ENCODE results near the gene MEGF11.

MEGF11 gene

GRCh38 chr15:65923264-65923663, 330.3 kb downstream of the MEGF11 start:
- H3K4me3 ChIP-seq (ENCODE audit: low read length, poor library complexity, severe bottlenecking) = no peak overlapping the region
- no peaks in the 10 kb centered on the region for H3K27me3 ChIP-seq (ENCODE audit: insufficient read depth, low read length, poor library complexity, severe bottlenecking)
- H3K9ac ChIP-seq (ENCODE audit: low read depth, low read length, poor library complexity, severe bottlenecking) = no peak overlapping the region
- no peak overlapping the region for H2AFZ ChIP-seq (ENCODE audit: low read length)
- H3K79me2 ChIP-seq (ENCODE audit: insufficient read depth, low read length) = no peaks in the 10 kb centered on the region
- no peak for TF ChIP-seq CTCF (conservative IDR thresholded peaks at IDR 0.05; ENCODE audit: low read length)
- no peak for TF ChIP-seq EZH2phosphoT487 (IDR thresholded peaks at IDR 0.05; ENCODE audit: borderline replicate concordance)
- H3K9me3 ChIP-seq (ENCODE audit: insufficient read depth, low read depth, low read length) = no peaks in the 10 kb centered on the region
- no peaks in the 10 kb centered on the region for H3K36me3 ChIP-seq (ENCODE audit: insufficient read depth, low read length)
- no peaks in the 10 kb centered on the region for H3F3A ChIP-seq (ENCODE audit: low read depth)
- no peak overlapping the region for H3K4me2 ChIP-seq (ENCODE audit: low read depth, low read length, poor library complexity, severe bottlenecking)
- no peaks in the 10 kb centered on the region for H4K20me1 ChIP-seq (ENCODE audit: insufficient read depth, low read length, poor library complexity, severe bottlenecking)
- no peaks in the 10 kb centered on the region for H3K9me2 ChIP-seq (replicated peaks; ENCODE audit: low read depth, low read length)
- H3K4me1 ChIP-seq (ENCODE audit: insufficient read depth, low read length, poor library complexity, severe bottlenecking) = no peaks in the 10 kb centered on the region

- no peaks in the 10 kb centered on the region for H3K4me1 ChIP-seq (ENCODE audit: insufficient read depth, low read length, poor library complexity, severe bottlenecking)
- H3K4me3 ChIP-seq (ENCODE audit: low read length, poor library complexity, severe bottlenecking) = no peak overlapping the region
- no peaks in the 10 kb centered on the region for H3K36me3 ChIP-seq (ENCODE audit: insufficient read depth, low read length)
- H3K27me3 ChIP-seq (ENCODE audit: insufficient read depth, low read length, poor library complexity, severe bottlenecking) = no peaks in the 10 kb centered on the region
- H3K9ac ChIP-seq (ENCODE audit: low read depth, low read length, poor library complexity, severe bottlenecking) = no peak overlapping the region
- no peaks in the 10 kb centered on the region for H3F3A ChIP-seq (ENCODE audit: low read depth)
- TF ChIP-seq EZH2phosphoT487 (IDR thresholded peaks at IDR 0.05; ENCODE audit: borderline replicate concordance) (no peak), CTCF (conservative IDR thresholded peaks at IDR 0.05; ENCODE audit: low read length) (no peak)
- no peak overlapping the region for H2AFZ ChIP-seq (ENCODE audit: low read length)
- H3K79me2 ChIP-seq (ENCODE audit: insufficient read depth, low read length) = no peaks in the 10 kb centered on the region
- no peak overlapping the region for H3K4me2 ChIP-seq (ENCODE audit: low read depth, low read length, poor library complexity, severe bottlenecking)
- H3K9me2 ChIP-seq (replicated peaks; ENCODE audit: low read depth, low read length) = no peaks in the 10 kb centered on the region
- no peaks in the 10 kb centered on the region for H3K9me3 ChIP-seq (ENCODE audit: insufficient read depth, low read depth, low read length)
- no peaks in the 10 kb centered on the region for H4K20me1 ChIP-seq (ENCODE audit: insufficient read depth, low read length, poor library complexity, severe bottlenecking)
Observed at GRCh38 chr15:65922621-65923020, 330.9 kb downstream of the MEGF11 start.

GRCh38 chr15:65921780-65922179, 331.8 kb downstream of the MEGF11 start:
- Histone ChIP-seq H3K27me3 (ENCODE audit: insufficient read depth, low read length, poor library complexity, severe bottlenecking) (no peaks in the 10 kb centered on the region), H3K9ac (ENCODE audit: low read depth, low read length, poor library complexity, severe bottlenecking) (no peak overlapping the region), H4K20me1 (ENCODE audit: insufficient read depth, low read length, poor library complexity, severe bottlenecking) (no peaks in the 10 kb centered on the region), H3K4me1 (ENCODE audit: insufficient read depth, low read length, poor library complexity, severe bottlenecking) (no peaks in the 10 kb centered on the region), H3K79me2 (ENCODE audit: insufficient read depth, low read length) (no peaks in the 10 kb centered on the region), H3K9me3 (ENCODE audit: insufficient read depth, low read depth, low read length) (no peaks in the 10 kb centered on the region), H3F3A (ENCODE audit: low read depth) (no peaks in the 10 kb centered on the region), H3K4me3 (ENCODE audit: low read length, poor library complexity, severe bottlenecking) (no peak overlapping the region), H3K9me2 (replicated peaks; ENCODE audit: low read depth, low read length) (no peaks in the 10 kb centered on the region), H3K4me2 (ENCODE audit: low read depth, low read length, poor library complexity, severe bottlenecking) (no peak overlapping the region), H2AFZ (ENCODE audit: low read length) (no peak overlapping the region), H3K36me3 (ENCODE audit: insufficient read depth, low read length) (no peaks in the 10 kb centered on the region)
- TF ChIP-seq CTCF (conservative IDR thresholded peaks at IDR 0.05; ENCODE audit: low read length) = no peak
- TF ChIP-seq EZH2phosphoT487 (IDR thresholded peaks at IDR 0.05; ENCODE audit: borderline replicate concordance) = no peak
